ENCODE results near the gene TSPAN18.

TSPAN18 gene

DNA sequence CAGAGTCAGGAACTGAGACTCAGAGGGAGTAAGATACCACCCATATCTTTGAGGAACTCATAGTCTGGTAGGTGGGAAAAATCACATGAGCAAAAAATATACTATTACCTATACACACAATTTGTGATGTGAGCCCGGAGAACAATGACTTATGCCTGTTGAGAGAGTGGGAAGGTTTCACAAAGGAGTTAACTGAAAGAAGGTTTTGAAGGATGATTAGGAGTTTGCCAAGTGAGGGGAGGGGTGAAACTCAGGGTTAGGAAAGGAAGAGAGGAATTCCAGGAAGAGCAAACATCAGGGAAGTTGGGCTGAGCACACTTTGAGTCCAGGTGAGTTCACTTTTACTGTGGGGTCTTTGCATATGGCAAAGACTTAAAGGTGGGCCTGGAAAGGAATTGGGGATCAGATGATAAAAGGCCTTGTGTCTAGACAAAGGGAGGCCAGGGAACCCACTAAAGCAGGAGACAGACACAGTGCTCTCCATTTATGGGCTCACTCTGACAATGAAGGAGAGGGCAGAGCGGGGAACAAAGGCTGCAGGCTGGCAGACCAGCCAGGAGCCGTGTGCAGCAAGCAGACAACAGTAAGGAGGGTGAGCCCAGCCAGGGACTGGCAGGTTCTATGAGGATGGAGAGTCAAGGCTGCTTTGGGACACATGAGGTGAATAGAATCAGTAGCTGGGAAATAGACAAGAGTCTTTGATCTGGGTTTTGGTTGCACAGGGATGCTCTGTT, 33.1 kb downstream of the TSPAN18 start:
- DNase-seq (ENCODE audit: low read depth) = no peak

DNA sequence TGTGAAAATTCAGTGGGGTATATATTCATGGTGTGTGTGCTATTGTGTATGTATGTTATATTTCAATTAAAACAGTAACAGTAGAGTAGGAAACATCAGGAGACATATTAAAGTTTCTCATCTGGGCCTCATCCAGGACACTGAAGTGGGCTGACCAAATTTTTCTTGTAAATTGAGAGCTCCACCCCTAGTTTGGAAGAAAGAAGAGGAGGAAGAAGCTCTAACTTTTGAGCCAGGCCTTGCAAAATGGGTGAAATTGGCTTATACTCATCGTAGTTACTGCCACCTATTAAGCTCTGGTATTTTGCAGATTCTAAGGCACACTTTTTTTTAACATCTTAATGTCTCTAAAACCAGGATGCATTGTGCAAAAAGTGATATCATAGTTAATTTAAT, 33.7 kb downstream of the TSPAN18 start:
- DNase-seq (ENCODE audit: low read depth) = no peak

DNA sequence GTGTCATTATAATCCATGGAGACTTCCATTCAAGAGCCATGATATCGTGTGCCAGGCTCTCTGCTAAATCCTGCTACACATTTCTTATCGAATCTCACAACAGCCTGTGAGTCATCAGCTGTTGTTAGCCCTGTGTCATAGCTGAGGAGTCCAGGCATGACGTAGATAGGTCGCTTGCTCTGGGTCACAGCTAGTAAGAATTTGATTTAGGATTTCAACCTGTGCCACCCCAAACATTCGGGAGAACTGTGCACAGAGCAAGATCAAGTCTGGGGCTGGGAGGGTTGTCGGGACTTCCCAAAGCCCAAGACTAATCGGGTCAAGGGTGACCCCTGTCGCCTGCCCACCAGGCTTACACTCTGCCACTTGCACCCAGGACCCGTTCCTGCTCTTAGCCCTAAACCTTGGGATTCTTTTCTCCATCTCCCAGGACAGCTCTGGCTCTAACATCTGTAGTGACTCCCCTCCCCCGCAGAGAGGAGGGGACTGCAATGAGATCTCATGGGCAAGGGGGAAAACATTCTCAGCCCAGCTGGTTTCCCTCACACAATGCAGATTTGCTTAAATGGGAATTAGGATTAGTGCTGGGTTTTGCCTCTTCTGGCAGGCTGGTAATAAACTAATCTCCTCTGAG, 34.3 kb downstream of the TSPAN18 start:
- DNase-seq (ENCODE audit: low read depth) = no peak

DNA sequence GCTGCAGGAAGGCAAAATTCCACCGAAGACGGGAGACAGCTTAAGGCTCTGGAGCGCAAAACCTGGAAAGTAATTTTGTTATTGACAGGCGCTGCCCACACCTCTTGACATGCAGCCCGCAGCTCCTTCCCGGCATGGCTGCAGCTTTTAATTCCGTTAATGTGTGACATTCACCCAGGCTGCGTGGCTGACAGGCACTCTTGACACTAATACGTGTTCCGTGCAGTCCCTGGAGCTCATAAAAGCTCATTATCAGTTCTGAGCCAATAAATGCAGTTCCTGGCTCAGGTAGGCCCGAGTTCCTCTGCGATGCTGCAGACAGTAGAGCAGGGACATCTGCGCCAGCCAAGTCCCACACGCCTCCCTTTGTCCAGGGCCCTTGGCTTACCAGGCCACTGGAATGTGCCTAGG, 34.8 kb downstream of the TSPAN18 start:
- DNase-seq (ENCODE audit: low read depth) = no peak

DNA sequence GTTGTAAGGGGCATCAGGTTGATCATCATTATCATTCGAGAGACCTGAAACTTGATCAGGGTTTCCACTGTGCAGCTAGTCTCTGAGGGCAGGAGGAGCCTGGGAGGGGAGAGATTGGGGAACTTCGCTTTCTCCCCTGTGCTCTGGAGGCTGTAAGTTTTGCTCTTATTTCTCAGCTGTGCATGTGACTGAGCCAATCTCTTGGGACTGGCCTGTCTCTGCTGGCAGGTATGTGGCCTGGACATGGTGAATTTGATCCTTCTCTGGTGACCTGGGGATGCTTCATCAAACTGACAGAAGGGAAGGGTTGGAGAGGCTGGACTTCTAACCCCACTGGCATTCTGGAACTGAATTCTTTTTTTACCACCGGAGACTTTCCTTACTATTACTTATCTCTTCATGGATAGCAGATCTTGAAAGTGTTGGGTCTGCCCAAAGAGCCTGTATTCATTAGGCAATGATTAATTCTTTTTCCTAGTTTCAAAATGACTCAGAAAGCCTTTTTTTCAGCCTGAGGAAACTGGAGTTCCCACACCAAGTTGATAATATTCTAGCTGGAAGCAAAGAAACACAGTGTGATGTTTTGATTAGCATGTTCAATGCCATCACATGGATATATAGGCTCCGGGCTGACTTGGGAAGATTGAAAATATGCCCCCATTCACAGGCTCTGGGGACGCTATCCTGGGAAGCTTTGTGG, 36.5 kb downstream of the TSPAN18 start:
- no peak for DNase-seq (ENCODE audit: low read depth)

DNA sequence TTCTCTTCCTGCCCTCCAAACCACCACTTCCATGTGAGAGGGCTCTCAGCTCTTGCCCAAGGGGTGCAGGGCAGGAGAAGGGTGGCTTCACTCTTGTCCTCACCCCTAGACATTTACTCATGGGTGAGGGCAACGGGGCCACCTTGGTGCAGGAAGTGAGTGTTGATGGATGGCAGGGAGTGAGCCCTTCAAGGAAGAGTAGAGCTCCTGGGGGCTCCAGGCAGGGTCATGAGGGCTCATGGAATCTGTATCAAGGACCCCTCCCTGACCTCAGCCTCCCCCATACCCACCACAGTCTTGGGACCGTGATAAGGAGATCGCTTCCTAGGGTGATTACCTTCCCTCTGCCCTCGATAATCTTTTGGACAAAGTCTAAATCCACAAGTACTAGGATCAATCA, 37.8 kb downstream of the TSPAN18 start:
- no peak for DNase-seq (ENCODE audit: low read depth)

DNA sequence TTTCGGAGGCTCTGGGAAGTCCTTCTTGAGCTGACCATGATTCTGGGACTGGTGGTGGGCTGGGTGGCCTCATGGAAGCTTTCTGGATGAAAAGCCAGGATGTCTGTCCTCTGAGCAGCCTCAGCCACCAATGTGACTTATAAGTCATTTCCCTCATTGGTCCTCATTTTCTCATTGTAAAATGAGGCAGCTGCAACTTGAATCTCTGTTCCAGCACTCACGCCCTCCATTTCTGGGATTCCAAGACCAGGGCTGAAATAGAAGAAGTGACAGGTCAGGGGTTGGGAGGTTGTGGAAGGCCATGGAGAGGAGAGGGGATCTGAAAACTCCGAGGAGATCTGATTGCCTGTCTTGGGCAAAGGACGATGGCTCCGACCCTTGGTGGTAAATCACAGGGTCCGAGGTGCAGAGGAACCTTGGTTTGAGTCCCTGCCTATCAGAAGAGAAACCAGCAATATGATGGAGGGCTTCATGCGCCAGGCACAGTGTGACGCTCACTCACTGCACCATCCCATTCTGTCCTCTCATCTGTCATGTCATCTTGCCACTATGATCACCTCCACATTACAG, 38.3 kb downstream of the TSPAN18 start:
- no peak for DNase-seq (ENCODE audit: low read depth)

DNA sequence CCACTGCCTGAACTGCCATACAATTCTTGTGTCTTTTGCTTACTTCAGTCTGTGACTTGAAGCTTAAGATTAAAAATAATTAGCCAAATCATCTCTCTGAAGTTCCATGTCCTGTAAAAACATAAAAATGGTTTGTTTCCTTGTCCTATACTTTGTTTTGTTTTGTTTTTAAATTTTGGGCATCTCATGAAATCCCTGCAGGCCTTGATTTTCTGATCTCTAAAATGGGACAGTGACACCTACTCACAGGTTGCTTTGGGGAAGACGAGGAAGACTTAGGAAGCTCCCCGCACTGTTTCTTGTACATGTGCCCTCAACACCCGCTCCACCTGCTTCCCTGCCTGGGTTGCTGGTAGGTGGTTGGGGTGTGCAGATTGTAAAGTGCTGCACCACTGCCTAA, 38.9 kb downstream of the TSPAN18 start:
- DNase-seq (ENCODE audit: low read depth) = no peak

DNA sequence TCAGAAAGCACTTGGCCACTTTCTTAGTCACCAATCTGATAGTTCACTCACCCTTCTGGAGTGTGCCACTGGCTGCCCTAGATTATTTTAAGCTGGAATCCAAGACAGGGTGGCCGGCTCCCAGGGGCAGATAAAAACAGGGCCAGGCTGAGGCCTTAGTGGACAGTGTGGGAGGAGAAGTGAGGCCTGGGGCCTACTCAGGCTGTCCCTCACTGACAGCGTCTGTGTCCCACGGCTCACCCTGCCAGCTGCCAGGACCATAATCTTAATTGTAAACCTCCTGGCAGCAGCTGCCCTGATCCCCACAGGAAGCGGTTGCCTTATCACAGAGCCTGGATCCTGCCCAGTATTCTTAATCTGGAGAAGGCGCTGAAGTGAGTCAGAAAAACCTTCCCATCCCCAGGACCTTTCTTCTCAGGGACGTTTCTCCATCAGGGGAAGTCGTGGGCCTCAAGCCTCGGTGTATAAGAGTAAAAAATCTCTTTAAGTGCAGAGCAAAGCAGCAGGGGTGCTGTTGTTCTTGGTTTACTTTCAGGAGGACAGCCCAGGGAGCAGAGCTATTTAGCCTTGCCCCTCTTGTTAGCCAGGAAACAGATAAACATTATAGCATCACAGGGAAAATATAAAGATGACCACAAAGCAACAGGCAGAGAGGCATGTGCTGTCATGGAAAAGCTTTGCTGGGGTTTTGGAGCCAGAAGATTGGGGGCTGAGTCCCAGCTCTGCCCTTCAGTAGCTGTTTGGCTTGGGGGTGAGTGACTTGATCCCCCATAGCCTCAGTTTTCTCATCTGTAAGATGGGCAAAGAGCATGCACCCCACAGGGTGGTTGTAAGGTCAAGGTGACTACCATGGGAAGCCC, 39.6 kb downstream of the TSPAN18 start:
- no peak for DNase-seq (ENCODE audit: low read depth)

DNA sequence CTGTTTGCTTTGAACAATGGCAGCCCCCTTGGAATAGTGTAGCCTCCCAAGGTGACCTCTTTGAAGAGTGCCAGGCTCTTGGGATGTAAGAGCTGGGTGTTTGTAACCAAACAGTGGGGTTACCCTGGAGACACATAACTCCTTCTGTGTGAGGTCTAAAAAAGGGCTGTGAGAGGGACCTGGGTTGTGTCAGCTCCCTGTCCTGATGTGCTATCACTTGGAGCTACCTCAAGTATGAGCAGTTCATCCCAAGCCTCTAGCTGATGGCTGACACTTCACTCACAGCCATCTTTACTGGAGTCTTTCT, 40.2 kb downstream of the TSPAN18 start:
- DNase-seq (ENCODE audit: low read depth) = no peak

DNA sequence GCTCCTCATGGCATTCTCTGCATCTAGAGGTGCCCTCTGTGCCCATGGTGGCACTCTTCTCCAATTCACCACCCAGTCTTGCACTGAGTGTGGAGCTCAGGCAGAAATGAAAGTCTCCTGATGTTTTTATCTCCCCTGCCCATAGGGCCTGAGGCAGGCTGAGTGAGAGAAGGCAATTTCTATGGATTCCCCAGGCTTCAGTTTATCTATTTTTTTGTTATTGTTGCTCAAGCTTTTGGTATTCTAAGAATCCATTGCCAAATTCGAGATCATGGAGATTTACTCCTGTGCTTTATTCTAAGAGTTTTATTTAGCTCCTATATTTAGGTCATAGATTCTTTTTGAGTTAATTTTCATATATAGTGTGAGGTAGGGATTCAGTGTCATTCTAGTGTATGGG, 40.7 kb downstream of the TSPAN18 start:
- no peak for DNase-seq (ENCODE audit: low read depth)

DNA sequence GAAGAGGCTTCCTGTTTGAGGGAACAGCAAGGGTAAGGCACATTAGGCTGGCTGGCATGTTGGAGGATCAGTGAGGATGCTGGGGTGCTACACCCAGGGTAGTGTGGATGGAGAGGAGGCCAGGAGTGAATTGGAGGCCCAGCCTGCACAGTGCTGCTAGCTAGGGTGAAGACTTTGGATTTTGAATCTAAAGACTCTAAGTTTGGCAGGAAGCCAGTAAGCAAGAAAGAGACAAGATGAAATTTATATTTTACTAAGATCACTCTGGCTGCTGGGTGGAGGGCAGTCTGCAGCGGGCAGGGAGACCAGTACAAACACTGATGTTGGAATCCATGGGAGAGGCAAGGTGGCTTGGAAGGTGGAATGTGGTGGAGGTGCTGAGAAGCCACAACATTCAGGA, 43.6 kb downstream of the TSPAN18 start:
- no peak for DNase-seq (ENCODE audit: low read depth)

DNA sequence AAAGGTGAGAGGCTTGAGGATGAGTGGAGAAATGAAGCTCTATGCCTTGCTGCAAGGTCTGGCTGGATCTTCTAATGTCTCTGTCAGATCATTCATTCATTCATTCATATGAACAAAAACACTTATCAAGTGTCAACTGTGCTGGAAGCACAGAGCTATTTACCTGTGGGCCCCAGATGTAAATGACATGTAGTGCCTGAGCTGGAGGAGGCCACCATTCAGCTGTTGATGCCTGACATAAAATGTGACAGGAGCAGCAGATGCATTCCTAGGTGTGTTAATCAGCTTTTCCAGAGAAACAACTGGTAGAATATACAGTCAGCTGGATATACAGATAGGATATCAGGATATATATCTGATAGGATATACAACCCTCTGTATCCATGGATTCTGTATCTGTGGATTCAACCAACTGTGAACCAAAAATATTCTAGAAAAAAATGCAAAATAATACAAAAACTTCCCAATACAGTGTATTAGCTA, 44.5 kb downstream of the TSPAN18 start:
- no peak for DNase-seq (ENCODE audit: low read depth)

DNA sequence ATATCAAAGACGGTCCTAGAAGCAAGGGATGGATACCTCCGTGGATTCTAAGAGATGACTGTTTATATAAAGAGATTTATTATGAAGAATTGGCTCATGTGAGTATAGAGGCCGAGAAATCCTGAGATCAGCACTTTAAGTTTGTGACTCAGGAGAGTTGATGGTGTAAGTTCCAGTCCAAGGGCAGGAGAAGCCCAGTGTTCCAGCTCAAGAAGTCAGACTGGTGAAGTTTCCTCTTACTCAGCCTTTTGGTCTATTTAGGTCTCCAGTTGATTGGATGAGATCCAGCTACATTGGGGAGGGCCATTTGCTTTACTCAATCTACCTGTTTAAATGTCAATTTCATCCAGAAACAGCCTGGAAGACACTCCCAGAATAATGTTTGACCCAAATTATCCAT, 45.1 kb downstream of the TSPAN18 start:
- no peak for DNase-seq (ENCODE audit: low read depth)

DNA sequence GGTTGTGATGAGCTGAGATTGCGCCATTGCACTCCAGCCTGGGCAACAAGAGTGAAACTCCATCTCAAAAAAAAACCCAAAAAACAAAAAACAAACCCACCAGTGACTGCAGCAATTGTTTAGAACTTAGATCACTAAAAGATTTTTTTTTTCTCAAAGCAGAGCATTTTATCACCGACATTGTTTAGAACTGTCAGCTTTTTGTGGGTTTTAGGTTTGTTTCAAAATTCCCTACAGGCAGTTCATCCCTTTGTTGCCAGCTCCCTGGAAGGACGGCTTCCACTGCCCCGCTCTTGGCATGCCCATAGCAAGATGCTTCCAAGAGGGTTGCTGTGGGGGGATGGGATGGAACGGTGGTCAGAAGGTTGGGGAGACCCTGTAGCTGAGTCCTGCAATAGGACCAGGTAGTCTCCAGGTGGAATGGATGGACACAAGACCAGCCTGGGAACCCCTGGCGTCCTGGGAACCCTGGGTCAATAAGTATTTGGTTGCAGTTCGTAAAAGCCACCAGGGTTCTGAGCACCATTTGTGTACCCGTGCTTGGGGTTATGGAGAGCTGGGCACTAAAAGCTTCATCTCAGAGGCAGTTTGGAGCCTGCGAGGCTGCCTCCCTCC, 46.7 kb downstream of the TSPAN18 start:
- DNase-seq (ENCODE audit: low read depth) = no peak

DNA sequence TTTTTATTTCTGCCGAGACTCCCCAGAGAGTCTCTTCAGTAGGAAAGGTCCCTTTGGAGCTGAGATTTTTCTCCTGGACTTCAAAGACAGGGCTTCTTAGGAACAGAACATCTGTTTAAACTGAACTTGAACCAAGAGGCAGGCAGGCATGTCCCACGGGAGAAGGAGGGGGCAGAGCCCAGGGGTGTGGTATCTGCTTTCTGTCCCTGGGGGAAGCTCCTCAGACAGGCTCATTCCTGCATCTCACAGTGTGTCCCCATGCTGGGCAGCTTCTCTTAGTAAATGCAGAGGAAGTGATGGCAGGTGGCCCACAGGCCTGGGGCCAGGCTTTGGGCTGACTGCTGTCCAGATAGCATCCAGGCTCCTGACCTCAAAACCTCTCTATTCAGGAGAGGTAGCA, 47.3 kb downstream of the TSPAN18 start:
- no peak for DNase-seq (ENCODE audit: low read depth)

DNA sequence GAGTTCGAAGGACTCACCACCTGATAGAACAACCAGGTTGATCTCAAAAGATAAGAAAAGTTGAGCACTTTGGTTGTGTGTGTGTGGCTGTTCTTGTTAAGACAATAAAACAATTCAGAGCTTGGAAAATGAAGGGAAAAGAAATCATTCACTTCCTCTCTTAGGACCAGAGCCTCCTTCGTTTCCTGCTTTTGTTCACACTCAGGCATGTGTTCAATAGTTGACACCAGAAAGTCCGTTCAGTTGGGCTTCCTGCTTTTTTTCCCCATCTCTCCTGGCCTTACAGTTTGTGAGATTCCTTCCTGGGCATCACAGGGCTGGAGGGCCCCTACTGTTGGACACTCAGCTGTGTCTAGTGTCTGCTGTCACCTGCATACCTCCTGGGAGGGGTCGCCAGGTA, 48.0 kb downstream of the TSPAN18 start:
- no peak for DNase-seq (ENCODE audit: low read depth)

DNA sequence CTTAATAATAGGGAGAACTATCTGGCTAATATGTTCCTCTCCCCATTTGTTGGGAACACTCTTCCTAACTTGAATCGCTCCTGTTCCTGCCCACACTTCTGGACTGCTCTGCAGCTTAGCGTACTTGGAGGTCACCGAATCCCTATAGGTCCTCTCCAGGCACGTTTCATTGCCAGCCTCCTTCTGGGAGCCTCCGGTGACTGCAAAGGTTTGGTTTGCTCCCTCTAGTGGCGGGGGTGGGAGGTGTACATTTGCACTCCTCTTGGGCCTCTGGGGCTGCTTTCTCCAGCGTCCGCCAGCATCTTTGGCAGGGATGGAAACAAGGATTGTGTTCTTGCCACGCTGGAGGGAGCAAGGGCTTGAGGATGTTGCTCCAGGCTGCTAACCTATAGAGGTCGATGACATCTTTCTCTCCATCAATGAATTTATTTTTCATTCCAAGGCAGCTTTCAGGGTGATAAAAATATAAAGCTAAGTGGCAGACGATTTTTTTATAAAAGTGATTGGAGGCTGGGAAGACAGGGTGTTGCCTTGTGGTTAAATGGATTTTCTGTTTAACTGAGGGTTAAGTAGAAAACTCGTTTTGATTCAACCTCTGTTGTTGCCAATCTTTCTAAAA, 48.7 kb downstream of the TSPAN18 start:
- peak; percentile 17 for DNase-seq (ENCODE audit: low read depth)

DNA sequence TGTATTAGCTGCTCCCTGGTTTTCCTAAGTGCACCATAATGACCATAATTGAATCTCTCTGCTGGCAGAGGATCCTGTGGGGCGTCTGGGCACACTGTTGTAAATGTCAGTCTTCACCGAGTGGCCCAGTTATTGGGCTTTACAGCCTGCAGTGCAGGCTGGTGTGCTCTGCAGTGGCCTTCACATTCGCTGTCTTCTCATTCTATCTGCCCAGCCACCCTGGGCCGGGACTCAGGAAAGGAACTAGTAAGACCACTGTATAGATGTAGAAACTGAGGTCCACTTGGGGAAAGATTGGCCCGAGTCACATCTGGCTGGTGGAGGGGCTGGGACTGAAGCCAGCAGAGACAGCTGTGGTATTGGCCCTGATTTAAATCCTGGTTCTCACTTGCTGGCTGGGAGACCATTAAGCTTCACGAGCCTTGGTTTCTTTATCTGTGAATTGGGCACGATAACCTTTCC, 49.3 kb downstream of the TSPAN18 start:
- no peak for DNase-seq (ENCODE audit: low read depth)

DNA sequence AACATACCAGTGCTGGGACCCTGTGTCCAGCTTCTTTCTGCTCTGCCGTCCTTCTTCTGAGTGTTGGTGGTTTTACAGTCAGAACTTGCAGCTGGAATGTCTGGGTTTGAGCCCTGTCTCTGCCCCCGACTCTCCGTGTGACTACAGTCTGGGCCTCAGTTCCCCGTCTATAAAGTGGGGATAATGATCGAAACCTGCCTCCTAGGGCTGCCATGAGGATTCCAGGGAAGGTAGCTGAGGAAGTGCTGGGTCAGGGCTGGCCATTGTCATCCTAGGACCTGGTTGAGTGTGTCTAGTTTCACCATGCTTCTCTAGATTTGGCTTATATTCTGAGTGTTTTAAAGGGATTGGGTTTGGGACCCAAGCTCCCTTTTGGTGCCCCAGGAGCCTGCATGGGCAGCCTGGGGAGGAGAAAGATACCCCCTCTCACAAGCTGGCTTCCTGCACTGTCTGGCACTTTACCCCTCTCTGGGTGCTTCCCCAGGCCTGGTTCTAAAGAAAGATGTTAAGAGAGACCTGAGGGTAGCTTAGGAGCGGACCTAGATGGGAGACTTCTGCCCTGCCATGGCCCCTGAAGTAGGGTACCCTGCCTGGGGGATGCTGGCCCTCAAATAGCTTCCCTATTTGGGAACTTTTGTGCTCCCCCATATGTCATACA, 49.9 kb downstream of the TSPAN18 start:
- DNase-seq (ENCODE audit: low read depth) = no peak

Data from stimulated activated CD8-positive, alpha-beta memory T cell treated with anti-CD3 and anti-CD28 coated beads, Interleukin-15, amount 100 ng/mL, for 24 hours (primary cell).